HUES6 (cell line): ENCODE measurements around the gene SOX13.
"Not testable (repeated sequence)": the region's sequence is repeated elsewhere in the genome, so short reads cannot be mapped to it uniquely, and the experiment has no call there.

Experiments used
- H3K27ac ChIP-seq: 2 replicates; pipeline ENCODE4 v1.7.0; 2013; ENCODE audit warnings: low read depth, mild to moderate bottlenecking, low read length, inconsistent platforms
- H3K27me3 ChIP-seq: 2 replicates; pipeline ENCODE4 v1.6.1; 2013; ENCODE audit warnings: low read length; ENCODE audit not compliant: control insufficient read depth, insufficient read depth
- H3K36me3 ChIP-seq: 2 replicates; pipeline ENCODE4 v1.6.1; 2013; ENCODE audit warnings: low read length; ENCODE audit not compliant: control insufficient read depth, insufficient read depth
- H3K4me1 ChIP-seq: 2 replicates; pipeline ENCODE4 v1.6.1; 2013; ENCODE audit warnings: low read length; ENCODE audit not compliant: control insufficient read depth, insufficient read depth
- H3K4me3 ChIP-seq: 2 replicates; pipeline ENCODE4 v1.5.1; 2013; ENCODE audit warnings: low read depth, low read length
- H3K9ac ChIP-seq: one replicate; pipeline ENCODE4 v1.6.1; 2013; ENCODE audit warnings: mild to moderate bottlenecking, low read length
- H3K9me3 ChIP-seq: 2 replicates; pipeline ENCODE4 v1.6.1; 2013; ENCODE audit warnings: low read depth, low read length; ENCODE audit not compliant: control insufficient read depth, insufficient read depth

Gene SOX13

GRCh38 chr1:204094856-204095634 lies 22.1 kb downstream of the SOX13 start:
- Histone ChIP-seq H3K27me3 (no peaks in the 10 kb centered on the region), H3K27ac (no peak overlapping the region), H3K4me1 (peaks cover 52% of the 10 kb centered on the region), H3K9ac (no peak overlapping the region), H3K9me3 (no peaks in the 10 kb centered on the region), H3K36me3 (no peaks in the 10 kb centered on the region), H3K4me3 (no peak overlapping the region)

GRCh38 chr1:204096931-204097330 lies 24.0 kb downstream of the SOX13 start:
- Histone ChIP-seq H3K4me1 (peaks cover 55% of the 10 kb centered on the region), H3K9ac (no peak overlapping the region), H3K27me3 (no peaks in the 10 kb centered on the region), H3K27ac (no peak overlapping the region), H3K9me3 (no peaks in the 10 kb centered on the region), H3K36me3 (no peaks in the 10 kb centered on the region), H3K4me3 (no peak overlapping the region)

DNA sequence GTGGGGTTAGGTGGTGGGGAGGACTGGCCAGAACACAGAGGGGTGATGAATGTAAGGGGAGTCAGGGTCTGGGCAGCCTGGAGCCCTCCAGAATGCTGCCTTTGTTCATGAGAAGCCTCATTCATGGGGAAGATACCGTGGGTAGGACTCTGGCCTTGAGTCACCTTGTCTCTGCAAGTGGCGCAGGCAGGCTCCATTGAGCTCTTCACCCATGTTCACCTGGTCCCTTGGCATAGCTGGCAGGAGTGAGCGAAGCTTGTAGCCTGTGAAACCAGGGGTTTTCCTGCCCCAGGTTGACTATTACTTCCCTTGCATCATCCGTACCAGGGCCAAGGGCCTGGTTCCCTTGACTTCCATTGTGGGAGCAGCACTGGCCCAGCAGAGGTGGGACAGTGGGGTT lies 25.8 kb downstream of the SOX13 start:
- Histone ChIP-seq H3K9ac (no peak overlapping the region), H3K4me1 (peaks cover 60% of the 10 kb centered on the region), H3K27ac (no peak overlapping the region), H3K27me3 (no peaks in the 10 kb centered on the region), H3K9me3 (no peaks in the 10 kb centered on the region), H3K36me3 (no peaks in the 10 kb centered on the region), H3K4me3 (no peak overlapping the region)

DNA sequence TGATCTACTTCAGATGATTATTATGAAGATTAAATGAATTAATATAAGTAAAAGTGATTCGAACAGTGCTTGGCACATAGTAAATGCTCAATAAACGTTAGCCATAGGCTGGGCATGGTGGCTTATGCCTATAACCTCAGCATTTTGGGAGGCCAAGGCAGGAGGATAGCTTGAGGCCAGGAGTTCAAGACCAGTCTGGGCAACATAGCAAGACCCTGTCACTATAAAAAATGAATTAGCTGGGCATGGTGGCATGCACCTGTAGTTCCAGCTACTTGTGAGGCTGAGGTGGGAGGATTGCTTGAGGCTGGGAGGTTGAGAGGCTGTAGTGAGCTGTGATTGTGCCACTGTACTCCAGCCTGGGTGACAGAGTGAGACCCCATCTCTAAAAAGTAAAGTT lies 26.8 kb downstream of the SOX13 start:
- peaks cover 60% of the 10 kb centered on the region for H3K4me1 ChIP-seq
- H3K9me3 ChIP-seq, H3K4me3 ChIP-seq, H3K36me3 ChIP-seq, H3K27ac ChIP-seq, H3K9ac ChIP-seq, H3K27me3 ChIP-seq: not testable (repeated sequence)

- Histone ChIP-seq H3K27me3 (no peaks in the 10 kb centered on the region), H3K9me3 (no peaks in the 10 kb centered on the region), H3K4me3 (no peak overlapping the region), H3K4me1 (peaks cover 53% of the 10 kb centered on the region), H3K9ac (no peak overlapping the region), H3K36me3 (no peaks in the 10 kb centered on the region), H3K27ac (no peak overlapping the region)
Observed at GRCh38 chr1:204102029-204102611, 29.2 kb downstream of the SOX13 start.

DNA sequence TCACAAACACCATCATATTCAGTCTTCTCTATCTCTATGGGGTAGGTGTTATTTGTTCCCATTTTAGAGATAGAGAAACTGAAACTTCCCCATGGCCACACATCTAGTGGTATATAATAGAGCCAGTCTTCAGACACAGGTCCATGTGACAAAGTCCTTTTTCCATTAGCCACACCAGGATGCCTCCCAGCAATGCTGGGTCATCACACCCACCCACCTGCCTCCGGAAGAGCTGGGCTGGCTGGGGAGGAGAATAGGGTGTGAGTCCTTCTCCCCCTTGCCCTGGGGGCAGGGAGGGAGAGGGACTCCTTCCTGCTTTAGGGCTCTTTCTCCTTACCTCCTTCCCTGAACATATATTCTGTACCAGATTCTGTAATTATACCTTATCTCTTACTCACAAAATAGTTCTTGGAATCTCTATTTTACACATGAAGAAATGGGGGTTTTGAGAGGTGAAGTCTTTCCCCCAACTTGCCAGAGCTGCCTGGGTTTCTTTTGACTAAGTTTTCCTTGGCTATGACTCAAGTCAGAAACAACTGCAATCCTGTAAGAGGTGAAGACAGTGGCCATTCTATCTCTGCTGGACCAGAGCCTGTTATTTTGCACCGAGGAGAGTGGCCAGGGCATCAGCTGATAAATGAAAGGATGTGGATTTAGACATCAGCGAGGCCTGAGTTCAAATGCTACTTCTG lies 30.0 kb downstream of the SOX13 start:
- no peaks in the 10 kb centered on the region for H3K36me3 ChIP-seq
- peaks cover 61% of the 10 kb centered on the region for H3K4me1 ChIP-seq
- no peaks in the 10 kb centered on the region for H3K9me3 ChIP-seq
- no peak overlapping the region for H3K9ac ChIP-seq
- no peak overlapping the region for H3K27ac ChIP-seq
- no peaks in the 10 kb centered on the region for H3K27me3 ChIP-seq
- H3K4me3 ChIP-seq, result no peak overlapping the region

DNA sequence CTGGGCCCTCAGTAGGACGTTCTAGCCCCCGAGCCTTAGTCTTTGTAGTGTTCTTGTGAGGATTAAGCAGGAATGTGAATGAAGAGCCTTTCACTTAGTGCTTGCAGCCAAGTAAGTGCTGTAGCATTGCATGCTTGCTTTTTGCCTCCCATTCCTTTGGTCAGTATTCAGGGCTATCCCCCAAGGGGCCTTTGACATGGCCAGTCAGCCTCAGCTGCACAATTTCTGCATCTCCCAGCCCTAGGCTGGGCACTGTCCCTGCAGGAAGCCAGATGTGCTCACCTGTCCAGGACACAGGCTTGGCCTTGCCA lies 30.5 kb downstream of the SOX13 start:
- no peak overlapping the region for H3K9ac ChIP-seq

DNA sequence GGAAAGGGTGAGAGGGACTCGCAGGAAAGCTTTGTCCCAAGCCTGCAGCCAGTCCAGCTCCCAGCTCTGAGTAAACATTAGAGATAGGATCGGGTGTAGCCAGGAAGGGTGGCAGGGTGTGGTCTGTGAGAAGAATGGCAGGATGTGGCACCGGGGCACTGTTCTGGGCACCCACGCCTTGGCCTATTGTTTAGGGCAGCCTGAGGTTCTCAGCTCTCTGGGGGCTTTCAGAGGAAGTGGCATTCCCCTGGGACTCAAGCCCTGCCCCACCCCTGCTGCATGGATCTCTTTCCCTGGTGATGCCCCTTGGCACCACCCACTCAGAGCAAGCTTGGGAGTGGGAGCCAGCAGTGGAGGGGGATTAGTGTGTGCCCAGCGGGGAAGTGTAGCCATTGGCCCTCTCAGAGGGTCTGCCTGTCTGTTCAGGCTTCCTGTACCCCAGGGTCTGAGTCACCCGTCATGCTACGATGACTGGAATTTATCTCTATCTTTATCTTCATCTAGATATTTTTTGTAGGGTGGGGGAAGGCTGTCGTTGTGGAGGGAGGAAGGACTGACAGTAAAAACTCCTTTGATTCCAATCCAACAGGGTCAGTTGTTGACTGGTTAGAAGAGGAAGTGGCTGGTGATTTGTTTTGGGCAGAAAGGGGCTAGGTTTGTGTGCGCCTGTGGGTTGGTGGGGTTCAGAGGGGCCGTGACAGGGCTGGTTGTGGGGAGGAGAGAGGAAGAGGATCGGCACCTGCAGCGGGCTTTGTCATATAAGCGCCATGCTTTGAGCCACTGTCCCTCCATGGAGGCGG lies 31.6 kb downstream of the SOX13 start:
- Histone ChIP-seq H3K36me3 (no peaks in the 10 kb centered on the region), H3K4me3 (no peak overlapping the region), H3K27ac (no peak overlapping the region), H3K27me3 (no peaks in the 10 kb centered on the region), H3K4me1 (peaks cover 70% of the 10 kb centered on the region), H3K9ac (no peak overlapping the region), H3K9me3 (no peaks in the 10 kb centered on the region)

More for the DNA sequence above, 30.5 kb downstream of the SOX13 start:
- Histone ChIP-seq H3K9me3 (no peaks in the 10 kb centered on the region), H3K4me1 (peaks cover 66% of the 10 kb centered on the region), H3K36me3 (no peaks in the 10 kb centered on the region), H3K4me3 (no peak overlapping the region), H3K27ac (no peak overlapping the region), H3K27me3 (no peaks in the 10 kb centered on the region)

GRCh38 chr1:204105131-204105515 lies 32.2 kb downstream of the SOX13 start:
- no peaks in the 10 kb centered on the region for H3K27me3 ChIP-seq
- H3K36me3 ChIP-seq, result no peaks in the 10 kb centered on the region
- H3K27ac ChIP-seq, result no peak overlapping the region
- no peak overlapping the region for H3K9ac ChIP-seq
- H3K4me3 ChIP-seq, result no peak overlapping the region
- H3K4me1 ChIP-seq, result peaks cover 71% of the 10 kb centered on the region
- no peaks in the 10 kb centered on the region for H3K9me3 ChIP-seq

DNA sequence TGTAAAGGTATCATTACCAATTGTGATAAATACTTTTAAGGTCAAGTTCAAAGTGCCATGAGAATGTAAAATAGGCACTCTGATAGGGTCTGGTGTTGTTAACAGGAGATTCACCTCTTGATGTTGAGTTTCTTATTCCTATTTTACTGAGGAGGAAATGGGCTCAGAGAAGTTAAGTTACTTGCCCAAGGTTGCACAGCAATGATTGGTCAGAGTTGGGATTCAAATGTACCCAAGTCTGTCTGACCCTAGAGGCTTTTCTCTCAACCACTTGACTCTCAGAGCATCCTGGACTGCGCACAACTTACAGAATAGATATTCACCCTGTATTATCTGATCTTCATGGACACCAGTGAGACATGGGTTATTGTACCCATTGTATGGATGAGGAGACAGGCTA lies 33.9 kb downstream of the SOX13 start:
- Histone ChIP-seq H3K27ac (no peak overlapping the region), H3K9ac (no peak overlapping the region), H3K9me3 (no peaks in the 10 kb centered on the region), H3K4me3 (no peak overlapping the region), H3K27me3 (no peaks in the 10 kb centered on the region), H3K4me1 (peaks cover 68% of the 10 kb centered on the region), H3K36me3 (no peaks in the 10 kb centered on the region)

- Histone ChIP-seq H3K27me3 (no peaks in the 10 kb centered on the region), H3K9me3 (no peaks in the 10 kb centered on the region), H3K4me1 (peaks cover 65% of the 10 kb centered on the region), H3K9ac (peak overlapping the region; percentile 66), H3K4me3 (peak overlapping the region; percentile 37; the same call in 1 of the 2 replicates), H3K27ac (peak overlapping the region; percentile 71; the same call in 1 of the 2 replicates), H3K36me3 (no peaks in the 10 kb centered on the region)
Observed at GRCh38 chr1:204107892-204108291, 35.0 kb downstream of the SOX13 start.
